ENCODE results near the gene ZNF629. TPM values are rescaled to one million over a fixed set of nuclear protein-coding genes. Genes with fewer than 3 reads are reported as not detected.
"Not testable (repeated sequence)": the region's sequence is repeated elsewhere in the genome, so short reads cannot be mapped to it uniquely, and the experiment has no call there.

ZNF629 gene
- total and polyA plus RNA-seq, 11 donors, result 11.2 to 30.9 (median 19.9) TPM

DNA sequence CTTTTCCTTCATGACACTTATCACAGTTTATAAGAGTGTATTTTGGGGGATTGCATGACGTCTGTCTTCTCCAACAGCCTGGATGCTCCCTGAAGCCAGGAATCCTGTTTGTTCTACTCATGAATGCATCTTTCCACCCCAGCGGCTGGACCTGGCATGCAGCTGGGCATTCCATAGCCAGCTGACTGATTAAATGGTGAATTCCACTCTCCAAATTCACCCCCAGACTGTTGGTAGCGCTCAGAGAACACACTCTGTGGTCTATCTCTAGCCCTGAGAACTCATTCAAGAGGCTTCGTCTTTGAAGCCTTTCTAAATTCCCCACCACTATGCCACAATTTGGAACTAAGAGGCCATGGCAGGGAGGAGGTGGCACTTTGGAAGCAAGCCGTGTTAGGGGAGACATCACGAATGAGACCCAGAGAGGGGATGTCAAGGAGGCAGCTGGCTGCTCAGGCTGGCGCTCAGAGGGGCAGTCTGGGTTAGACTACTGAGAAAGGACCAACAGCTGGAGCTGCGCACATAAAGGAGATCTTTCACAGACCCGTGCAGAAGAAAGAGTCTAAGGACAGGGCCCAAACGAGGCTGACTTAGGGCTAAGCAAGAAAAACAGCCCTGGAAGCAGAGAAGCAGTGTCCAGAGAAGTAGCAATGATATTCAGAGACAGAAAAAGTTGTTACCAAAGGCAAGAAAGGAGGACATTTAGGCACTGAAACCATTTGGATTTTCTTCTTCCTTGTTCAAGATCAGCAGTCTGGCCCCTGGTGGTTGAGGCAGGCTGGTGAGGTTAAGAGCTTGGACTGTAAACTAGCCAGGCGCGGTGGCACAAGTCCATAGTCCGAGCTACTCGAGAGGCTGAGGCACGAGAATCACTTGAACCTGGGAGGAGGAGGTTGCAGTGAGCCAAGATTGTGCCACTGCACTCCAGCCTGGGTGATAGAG is 42.4 kb upstream of the ZNF629 start:
- WGBS, 4 donors, result 63 to 71% (median 68%) methylated on average over 15 of the region's 15 CpGs
- peaks cover 0 to 10% (median 0%) of the 10 kb centered on the region in 12 donors for H3K4me1 ChIP-seq
- H3K27ac ChIP-seq, result peak overlapping the region in 2 of 12 donors; percentile 14 to 30
- no peak overlapping the region for H3K4me3 ChIP-seq
- intact Hi-C loops (cut with DNase I), result no loop called here
- DNase-seq, result no peak
- no peaks in the 10 kb centered on the region for H3K27me3 ChIP-seq
- TF ChIP-seq POLR2A (IDR thresholded peaks at IDR 0.05), result no peak
- TF ChIP-seq, protein P1, sequence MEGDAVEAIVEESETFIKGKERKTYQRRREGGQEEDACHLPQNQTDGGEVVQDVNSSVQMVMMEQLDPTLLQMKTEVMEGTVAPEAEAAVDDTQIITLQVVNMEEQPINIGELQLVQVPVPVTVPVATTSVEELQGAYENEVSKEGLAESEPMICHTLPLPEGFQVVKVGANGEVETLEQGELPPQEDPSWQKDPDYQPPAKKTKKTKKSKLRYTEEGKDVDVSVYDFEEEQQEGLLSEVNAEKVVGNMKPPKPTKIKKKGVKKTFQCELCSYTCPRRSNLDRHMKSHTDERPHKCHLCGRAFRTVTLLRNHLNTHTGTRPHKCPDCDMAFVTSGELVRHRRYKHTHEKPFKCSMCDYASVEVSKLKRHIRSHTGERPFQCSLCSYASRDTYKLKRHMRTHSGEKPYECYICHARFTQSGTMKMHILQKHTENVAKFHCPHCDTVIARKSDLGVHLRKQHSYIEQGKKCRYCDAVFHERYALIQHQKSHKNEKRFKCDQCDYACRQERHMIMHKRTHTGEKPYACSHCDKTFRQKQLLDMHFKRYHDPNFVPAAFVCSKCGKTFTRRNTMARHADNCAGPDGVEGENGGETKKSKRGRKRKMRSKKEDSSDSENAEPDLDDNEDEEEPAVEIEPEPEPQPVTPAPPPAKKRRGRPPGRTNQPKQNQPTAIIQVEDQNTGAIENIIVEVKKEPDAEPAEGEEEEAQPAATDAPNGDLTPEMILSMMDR (IDR thresholded peaks at IDR 0.05), result peak in 1 of 12 donors; percentile 11
- peak; percentile 24 to 78 (median 60) for ATAC-seq
- H3K36me3 ChIP-seq, result peaks cover 0 to 4% (median 0%) of the 10 kb centered on the region in 9 donors
- no peaks in the 10 kb centered on the region for H3K9me3 ChIP-seq

DNA sequence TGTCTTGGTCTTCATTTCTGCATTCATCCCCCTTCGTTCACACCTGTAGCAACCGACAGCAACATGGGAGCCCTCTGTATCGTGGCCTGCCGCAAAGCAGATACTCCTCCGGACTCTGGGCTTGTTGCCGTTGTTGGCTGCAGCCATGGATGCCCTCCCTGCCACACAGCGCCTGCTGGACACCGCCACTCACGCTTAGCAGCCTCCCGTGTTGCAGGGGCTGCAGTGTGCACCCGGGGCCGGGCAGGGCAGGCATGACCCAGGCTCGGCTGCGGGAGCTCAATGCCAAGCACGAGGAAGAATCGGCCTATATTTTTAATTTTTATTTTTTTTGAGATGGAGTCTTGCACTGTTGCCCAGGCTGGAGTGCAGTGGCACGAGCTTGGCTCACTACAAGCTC is 34.9 kb upstream of the ZNF629 start:
- 87 to 89% (median 89%) methylated on average over 17 of the region's 17 CpGs for WGBS, 4 donors
- Histone ChIP-seq H3K4me3 (no peak overlapping the region), H3K36me3 (no peaks in the 10 kb centered on the region), H3K27ac (no peak overlapping the region), H3K9me3 (no peaks in the 10 kb centered on the region), H3K4me1 (no peaks in the 10 kb centered on the region), H3K27me3 (no peaks in the 10 kb centered on the region)
- DNase-seq, result no peak
- no peak for ATAC-seq
- intact Hi-C loops (cut with DNase I), result no loop called here
- no peak for TF ChIP-seq POLR2A (IDR thresholded peaks at IDR 0.05)
- TF ChIP-seq, protein P1 (IDR thresholded peaks at IDR 0.05), result no peak

- H3K4me1 ChIP-seq; H3K27me3 ChIP-seq; H3K4me3 ChIP-seq; ATAC-seq; H3K36me3 ChIP-seq; intact Hi-C loops (cut with DNase I); DNase-seq; H3K9me3 ChIP-seq; H3K27ac ChIP-seq: not testable (repeated sequence)
- 88 to 92% (median 89%) methylated on average over 9 of the region's 9 CpGs for WGBS, 4 donors
These were observed 34.4 kb upstream of the ZNF629 start for GRCh38 chr16:30821441-30821840.

GRCh38 chr16:30820952-30821421 is 34.0 kb upstream of the ZNF629 start:
- WGBS, 4 donors, result 87 to 90% (median 88%) methylated on average over 20 to 34 of the region's 34 CpGs
- Histone ChIP-seq H3K36me3 (no peaks in the 10 kb centered on the region), H3K9me3 (no peaks in the 10 kb centered on the region), H3K4me3 (no peak overlapping the region), H3K27ac (no peak overlapping the region), H3K27me3 (no peaks in the 10 kb centered on the region), H3K4me1 (no peaks in the 10 kb centered on the region)
- intact Hi-C loops (cut with DNase I), result no loop called here
- DNase-seq, result no peak
- ATAC-seq, result peak in 1 of 4 donors; percentile 56
- TF ChIP-seq, protein P1 (IDR thresholded peaks at IDR 0.05), result no peak
- TF ChIP-seq POLR2A (IDR thresholded peaks at IDR 0.05), result no peak
